HG02884 (cell line): ENCODE measurements around the gene ZSWIM4.

Experiments
- ATAC-seq: cut with Tn5 transposase; IDR thresholded peaks from one replicate; pipeline ENCODE4 v1.9.1; 2021; ENCODE audit warnings: mild to moderate bottlenecking, moderate library complexity; ENCODE audit not compliant: unreplicated experiment

The ZSWIM4 gene

DNA sequence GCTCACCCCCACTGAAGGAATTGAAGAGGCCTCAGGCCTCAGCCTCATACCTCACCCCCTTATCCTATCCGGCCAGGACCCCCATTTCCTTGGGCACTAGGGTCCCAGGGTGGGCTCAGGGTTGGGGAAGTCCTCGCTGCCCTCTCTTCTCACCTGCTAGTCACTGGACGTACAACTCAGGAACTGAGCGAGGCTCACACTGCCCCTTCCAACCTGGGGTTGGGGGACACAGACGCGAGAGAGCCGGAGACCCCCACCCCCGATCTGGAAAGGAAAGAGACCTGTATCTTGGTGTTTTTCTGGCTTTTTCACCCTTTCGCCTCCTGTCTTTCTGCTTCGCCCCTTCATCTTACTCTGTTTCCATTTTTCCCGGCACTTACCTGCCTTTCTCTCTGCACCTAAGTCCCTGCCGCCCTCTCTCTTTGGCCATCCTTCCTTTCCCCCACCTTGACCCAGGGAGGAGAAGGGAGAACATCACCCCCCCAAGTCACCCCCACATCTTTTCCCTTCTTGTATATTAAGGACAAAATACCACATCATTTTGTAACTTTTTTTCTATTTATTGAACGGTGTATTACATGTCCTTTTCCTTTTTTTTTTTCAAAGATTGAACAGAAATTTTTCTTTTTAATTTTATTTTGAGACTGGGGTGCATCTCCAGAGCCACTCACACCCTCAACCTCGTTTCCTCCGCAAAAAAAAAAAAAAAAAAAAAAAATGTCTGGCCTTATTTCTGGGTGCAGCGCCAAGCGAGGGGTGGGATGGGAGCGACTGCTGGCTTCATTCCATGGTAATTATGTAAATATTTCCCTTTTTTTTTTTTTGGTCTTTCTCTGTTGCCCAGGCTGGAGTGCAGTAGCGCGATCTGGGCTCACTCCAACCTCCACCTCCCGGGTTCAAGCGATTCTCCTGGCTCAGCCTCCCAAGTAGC is 36.6 kb downstream of the ZSWIM4 start:
- ATAC-seq, result no peak

GRCh38 chr19:13833330-13834243 is 38.3 kb downstream of the ZSWIM4 start:
- ATAC-seq, result peak; percentile 66

- ATAC-seq, result no peak
Measured at GRCh38 chr19:13834244-13835069, 39.2 kb downstream of the ZSWIM4 start.

GRCh38 chr19:13835791-13836723 is 40.8 kb downstream of the ZSWIM4 start:
- no peak for ATAC-seq

GRCh38 chr19:13838435-13839129 is 43.3 kb downstream of the ZSWIM4 start:
- ATAC-seq, result no peak

DNA sequence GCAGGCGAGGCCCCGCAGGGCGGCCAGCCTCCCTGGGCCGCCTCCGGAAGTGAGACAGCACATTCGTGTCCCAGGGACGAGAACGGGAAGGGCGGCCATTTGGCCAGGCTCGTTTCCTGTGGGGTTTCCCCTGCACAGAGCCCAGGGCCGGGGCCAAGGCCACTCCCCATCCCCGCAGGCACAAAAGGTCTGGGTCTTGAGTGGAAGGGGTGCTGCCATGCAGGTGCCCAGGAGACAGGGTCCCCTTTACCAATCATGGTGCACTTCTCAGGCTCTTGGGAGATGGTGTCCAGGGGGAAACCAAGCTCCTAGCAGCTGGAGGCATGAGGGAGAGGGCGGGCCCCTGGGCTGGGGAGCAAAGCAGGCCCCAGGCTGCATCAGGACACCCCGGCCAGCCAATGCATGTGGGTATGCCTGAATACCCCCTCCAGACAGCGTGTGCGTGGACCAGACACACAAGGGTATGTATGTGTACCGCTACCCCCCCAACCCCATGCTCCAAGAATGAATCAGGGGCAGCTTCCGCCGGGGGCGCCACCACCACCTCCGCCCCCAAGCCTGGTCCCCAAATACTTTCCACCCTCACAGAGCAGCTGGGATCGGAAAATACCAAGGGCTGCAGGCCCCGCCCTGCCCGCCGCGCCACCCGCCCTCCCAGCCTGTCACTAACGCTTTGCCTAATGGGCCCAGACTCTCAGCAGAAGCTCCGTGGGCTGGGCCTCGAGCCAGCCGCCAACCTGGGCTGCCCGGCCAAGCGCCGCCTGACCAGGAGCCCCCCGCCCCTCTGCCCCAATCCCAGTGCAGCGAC is 44.1 kb downstream of the ZSWIM4 start:
- ATAC-seq, result no peak

GRCh38 chr19:13839938-13840304 is 44.7 kb downstream of the ZSWIM4 start:
- no peak for ATAC-seq

DNA sequence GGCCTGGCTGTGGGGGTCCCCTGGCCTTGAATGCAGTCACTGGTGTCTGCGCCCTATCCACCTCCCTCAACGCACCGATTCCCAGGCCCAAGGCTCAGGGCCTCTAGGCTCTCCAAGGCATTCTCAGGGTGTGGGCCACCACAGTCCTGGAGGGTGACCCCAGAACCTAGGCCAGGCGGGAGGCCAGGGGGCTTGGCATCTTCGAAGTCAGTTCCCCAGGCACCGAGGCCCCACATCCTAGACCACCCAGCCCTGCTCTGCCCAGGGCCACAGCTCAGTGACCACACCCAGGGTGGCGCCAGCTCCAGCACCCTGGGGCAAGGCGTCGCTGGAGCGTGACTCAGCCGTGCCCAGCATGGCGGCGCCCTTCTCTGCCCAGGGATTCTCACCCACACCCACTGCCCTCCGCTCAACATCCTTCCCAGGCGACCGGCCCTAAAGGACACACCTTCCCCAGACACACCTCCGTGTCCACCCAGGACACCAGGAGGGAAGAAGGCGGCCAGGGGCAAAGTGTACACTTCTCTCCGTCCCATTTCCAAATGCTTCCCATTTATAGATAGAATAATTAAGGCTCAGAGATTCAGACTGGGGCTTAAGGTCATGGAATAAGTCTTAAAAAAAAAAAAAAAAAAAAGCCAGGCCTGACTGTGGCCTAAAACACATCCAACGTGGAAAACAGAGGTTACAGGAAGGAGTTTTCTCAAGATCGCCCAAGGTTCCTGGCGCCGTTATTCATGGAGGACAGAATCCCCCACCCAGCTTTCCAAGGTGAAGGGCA is 45.3 kb downstream of the ZSWIM4 start:
- no peak for ATAC-seq

DNA sequence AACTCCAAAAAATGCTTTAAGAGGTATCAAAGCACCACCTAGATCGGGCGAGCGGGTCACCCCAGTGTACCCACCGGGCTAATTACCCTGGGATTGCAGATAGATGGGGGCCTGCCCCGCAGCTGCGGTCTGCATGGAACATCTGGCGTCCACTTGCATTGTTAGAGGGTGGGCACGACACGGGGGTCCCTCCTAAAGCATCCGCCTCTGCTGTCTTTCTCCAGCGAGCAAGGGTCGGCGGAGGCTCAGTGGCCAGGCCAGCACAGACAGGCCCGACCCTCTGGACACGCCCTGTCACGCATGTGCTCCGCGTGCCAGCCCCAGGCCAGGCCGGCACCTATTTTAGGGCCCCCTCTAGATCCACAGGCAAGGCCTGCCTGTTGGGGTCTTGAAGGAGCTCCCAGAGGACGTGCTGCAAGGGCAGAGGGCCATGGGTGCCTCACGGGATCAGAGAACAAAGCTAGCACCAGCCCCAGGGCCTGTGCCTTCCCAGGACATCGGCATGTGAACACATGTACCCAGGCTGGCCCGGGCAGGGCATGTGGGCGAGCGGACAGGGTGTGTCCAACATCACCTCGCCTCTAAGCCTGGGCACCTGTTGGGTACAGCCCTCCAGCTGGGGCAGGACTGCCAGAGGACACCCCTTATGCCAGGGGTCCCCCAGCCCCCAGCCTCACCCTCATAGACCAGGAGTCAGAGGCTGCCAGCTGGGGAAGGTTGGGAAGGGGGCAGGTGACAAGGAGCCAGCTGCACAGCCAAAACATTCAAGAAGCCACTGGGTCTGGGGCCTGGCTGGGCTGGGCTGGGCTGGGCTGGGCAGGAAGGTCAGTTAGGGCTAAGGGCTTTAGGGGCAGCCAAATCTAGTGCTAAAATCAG is 46.1 kb downstream of the ZSWIM4 start:
- ATAC-seq, result no peak

DNA sequence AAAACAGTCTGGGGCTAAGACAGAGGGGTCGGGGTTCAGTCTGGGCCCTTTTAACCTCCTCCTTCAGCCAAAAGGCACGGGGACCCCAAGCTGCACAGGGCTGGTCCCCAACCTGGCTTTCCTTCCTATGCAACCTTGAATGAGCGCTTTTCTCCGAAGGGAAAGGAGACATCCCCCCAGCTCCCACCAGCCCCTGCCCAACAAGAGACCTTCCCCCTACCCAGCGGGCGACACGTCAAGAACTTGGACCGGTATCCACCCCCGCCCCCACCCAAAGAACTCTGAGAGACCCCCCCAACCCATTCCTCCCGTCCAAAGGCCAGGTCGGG is 46.7 kb downstream of the ZSWIM4 start:
- no peak for ATAC-seq

- ATAC-seq, result no peak
Measured at GRCh38 chr19:13842291-13843103, 47.3 kb downstream of the ZSWIM4 start.

DNA sequence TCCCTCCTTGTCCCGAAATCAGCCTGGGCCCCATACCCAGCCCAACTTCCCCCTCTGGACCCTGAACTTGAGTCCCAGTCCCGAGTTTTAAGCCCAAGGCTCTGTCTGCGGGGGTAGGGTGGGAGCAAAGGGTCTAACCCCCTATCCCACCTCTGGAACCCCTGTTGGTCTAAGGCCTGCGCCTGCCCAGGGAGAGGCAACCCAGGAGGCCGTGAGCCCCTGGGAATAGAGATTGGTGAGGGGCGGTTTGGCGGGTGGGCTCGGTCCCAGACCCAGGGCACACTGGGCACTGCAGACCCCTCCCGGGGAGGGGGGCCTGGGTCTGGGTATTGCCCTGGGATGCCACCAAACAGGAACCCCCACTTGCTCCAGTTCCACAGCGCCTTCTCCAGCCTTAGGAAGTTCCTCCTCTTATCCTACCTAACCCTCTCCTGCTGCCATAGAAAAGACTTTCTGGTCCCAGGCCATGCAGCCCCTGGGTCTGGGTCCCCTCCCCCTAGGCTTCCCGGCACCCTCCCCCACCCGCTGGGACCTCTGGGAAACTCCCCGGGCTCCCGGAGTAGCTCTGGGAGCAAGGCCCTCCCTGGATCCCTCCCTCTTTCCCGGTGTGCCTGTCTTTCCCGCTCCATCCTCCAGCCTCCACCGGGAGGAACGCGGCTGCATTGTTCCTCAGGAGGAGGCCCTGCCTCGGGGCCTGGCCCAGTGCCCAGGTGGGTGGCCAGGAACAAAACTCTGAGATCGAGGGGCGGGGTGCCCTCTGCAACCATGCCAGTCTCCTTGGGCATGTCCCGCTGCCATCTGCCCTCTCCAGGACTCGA is 48.1 kb downstream of the ZSWIM4 start:
- no peak for ATAC-seq

DNA sequence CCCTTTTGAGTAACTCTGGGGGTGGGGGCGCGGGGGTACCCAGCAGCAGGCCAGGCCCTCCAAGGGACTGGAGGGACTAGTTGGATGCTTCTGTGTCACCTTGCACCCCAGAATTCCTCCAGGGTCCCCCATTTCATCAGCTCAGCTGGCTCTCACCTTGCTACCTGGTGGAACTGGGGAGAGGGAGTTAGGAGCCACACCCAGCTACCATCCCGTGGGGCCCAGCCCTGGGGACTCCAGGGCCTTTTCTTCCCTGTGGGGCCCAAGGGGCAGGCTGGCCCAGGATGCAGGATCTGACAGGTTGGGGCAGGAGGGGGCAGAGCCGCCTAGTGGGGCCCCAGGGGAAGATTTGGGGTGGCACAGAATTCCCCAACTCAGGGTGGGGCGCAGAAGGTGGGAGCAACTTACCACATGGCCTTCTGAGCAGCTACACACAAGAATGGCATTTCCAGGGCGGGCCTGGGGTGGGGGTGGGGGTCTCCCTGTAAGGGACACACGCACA is 48.9 kb downstream of the ZSWIM4 start:
- ATAC-seq, result no peak

- ATAC-seq, result peak; percentile 54
Measured at GRCh38 chr19:13846557-13847406, 51.5 kb downstream of the ZSWIM4 start.
